ENCODE measurements around the gene EVA1C.
"Not testable (repeated sequence)": the region's sequence is repeated elsewhere in the genome, so short reads cannot be mapped to it uniquely, and the experiment has no call there.

EVA1C gene

GRCh38 chr21:32426066-32426465 lies 13.6 kb downstream of the EVA1C start:
- DNase-seq = no peak

GRCh38 chr21:32426592-32427051 lies 14.1 kb downstream of the EVA1C start:
- no peak for DNase-seq

GRCh38 chr21:32427958-32428623 lies 15.6 kb downstream of the EVA1C start:
- DNase-seq = no peak

- DNase-seq = not testable (repeated sequence)
Observed at GRCh38 chr21:32432982-32433660, 20.6 kb downstream of the EVA1C start.

GRCh38 chr21:32437729-32438128 lies 25.2 kb downstream of the EVA1C start:
- DNase-seq = no peak

- DNase-seq = no peak
Observed at GRCh38 chr21:32442566-32443318, 30.2 kb downstream of the EVA1C start.

GRCh38 chr21:32445101-32445500 lies 32.6 kb downstream of the EVA1C start:
- no peak for DNase-seq

GRCh38 chr21:32446440-32446839 lies 33.9 kb downstream of the EVA1C start:
- not testable (repeated sequence) for DNase-seq

GRCh38 chr21:32447224-32447623 lies 34.7 kb downstream of the EVA1C start:
- DNase-seq = no peak

- no peak for DNase-seq
Observed at GRCh38 chr21:32448803-32449594, 36.5 kb downstream of the EVA1C start.

- DNase-seq = not testable (repeated sequence)
Observed at GRCh38 chr21:32450881-32451701, 38.6 kb downstream of the EVA1C start.

GRCh38 chr21:32452191-32452590 lies 39.7 kb downstream of the EVA1C start:
- not testable (repeated sequence) for DNase-seq

- no peak for DNase-seq
Observed at GRCh38 chr21:32452641-32453040, 40.1 kb downstream of the EVA1C start.

- no peak for DNase-seq
Observed at GRCh38 chr21:32455548-32455947, 43.0 kb downstream of the EVA1C start.

GRCh38 chr21:32456497-32456918 lies 44.0 kb downstream of the EVA1C start:
- DNase-seq = no peak

GRCh38 chr21:32457360-32457840 lies 44.9 kb downstream of the EVA1C start:
- no peak for DNase-seq

- no peak for DNase-seq
Observed at GRCh38 chr21:32457962-32458361, 45.5 kb downstream of the EVA1C start.

GRCh38 chr21:32459972-32460371 lies 47.5 kb downstream of the EVA1C start:
- no peak for DNase-seq

GRCh38 chr21:32461503-32461902 lies 49.0 kb downstream of the EVA1C start:
- DNase-seq = no peak

GRCh38 chr21:32462564-32462963 lies 50.1 kb downstream of the EVA1C start:
- DNase-seq = not testable (repeated sequence)

GRCh38 chr21:32463367-32463766 lies 50.9 kb downstream of the EVA1C start:
- DNase-seq = no peak

GRCh38 chr21:32463889-32464300 lies 51.4 kb downstream of the EVA1C start:
- DNase-seq = no peak

Data from AML-193 (cell line).